ENCODE measurements around the gene TWIST2.

The TWIST2 gene

GRCh38 chr2:238886453-238887094 lies 38.7 kb downstream of the TWIST2 start:
- H3K9me3 ChIP-seq (replicated peaks in 1 of 2; ENCODE audit: control insufficient read depth in 2 of 2, insufficient read depth in 1 of 2, low read depth in 1 of 2, low read length in 2 of 2), result no peaks in the 10 kb centered on the region
- H3K27ac ChIP-seq (replicated peaks; ENCODE audit: low read length), result no peak overlapping the region
- no CpG with 5 or more reads among the region's 13 CpGs for WGBS, 2 donors (ENCODE audit: extremely low coverage in 2 of 2, insufficient read length in 2 of 2, insufficient replicate concordance in 1 of 2)
- DNase-seq (ENCODE audit: low spot score), result no peak
- H3K4me2 ChIP-seq (ENCODE audit: insufficient read depth, low read length, poor library complexity, severe bottlenecking), result no peak overlapping the region
- no peak overlapping the region for H3K18ac ChIP-seq (ENCODE audit: low read length)
- H3K23ac ChIP-seq (ENCODE audit: low read depth, low read length, poor library complexity), result no peak overlapping the region
- no peaks in the 10 kb centered on the region for H3K4me1 ChIP-seq (ENCODE audit: control insufficient read depth in 2 of 2, insufficient read depth in 1 of 2, low read depth in 1 of 2, low read length in 2 of 2)
- H3K4ac ChIP-seq (ENCODE audit: low read length), result no peak overlapping the region
- H2BK120ac ChIP-seq (ENCODE audit: low read depth, low read length), result no peak overlapping the region
- H4K8ac ChIP-seq (ENCODE audit: low read depth, low read length), result no peak overlapping the region
- H2AK5ac ChIP-seq (ENCODE audit: low read depth, low read length), result no peak overlapping the region
- no peak overlapping the region for H2BK12ac ChIP-seq (ENCODE audit: low read length)
- no peak overlapping the region for H2AFZ ChIP-seq (ENCODE audit: low read length)
- H2BK15ac ChIP-seq (ENCODE audit: low read length), result no peak overlapping the region
- no peaks in the 10 kb centered on the region for H3K79me1 ChIP-seq (ENCODE audit: low read depth, low read length)
- no peak overlapping the region for H2BK5ac ChIP-seq (ENCODE audit: low read length)
- no peak overlapping the region for H3K9ac ChIP-seq (ENCODE audit: low read depth, low read length, poor library complexity)
- H3K4me3 ChIP-seq (ENCODE audit: low read length in 2 of 2), result no peak overlapping the region
- no peak overlapping the region for H3K14ac ChIP-seq (ENCODE audit: low read length)
- H4K91ac ChIP-seq (ENCODE audit: low read depth, low read length, poor library complexity), result no peak overlapping the region
- no peaks in the 10 kb centered on the region for H3K27me3 ChIP-seq (ENCODE audit: control insufficient read depth in 3 of 3, insufficient read depth in 3 of 3, low read depth in 1 of 3, low read length in 3 of 3)
- H3K36me3 ChIP-seq (replicated peaks in 1 of 2; ENCODE audit: control insufficient read depth in 2 of 2, insufficient read depth in 2 of 2, low read length in 2 of 2), result no peaks in the 10 kb centered on the region

- Histone ChIP-seq H3K4me3 (ENCODE audit: low read length in 2 of 2) (no peak overlapping the region), H3K4me2 (ENCODE audit: insufficient read depth, low read length, poor library complexity, severe bottlenecking) (no peak overlapping the region), H3K9ac (ENCODE audit: low read depth, low read length, poor library complexity) (no peak overlapping the region), H2AK5ac (ENCODE audit: low read depth, low read length) (no peak overlapping the region), H3K27ac (replicated peaks; ENCODE audit: low read length) (no peak overlapping the region), H4K91ac (ENCODE audit: low read depth, low read length, poor library complexity) (no peak overlapping the region), H2BK12ac (ENCODE audit: low read length) (no peak overlapping the region), H2BK120ac (ENCODE audit: low read depth, low read length) (no peak overlapping the region), H3K4ac (ENCODE audit: low read length) (no peak overlapping the region), H3K36me3 (replicated peaks in 1 of 2; ENCODE audit: control insufficient read depth in 2 of 2, insufficient read depth in 2 of 2, low read length in 2 of 2) (no peaks in the 10 kb centered on the region), H2AFZ (ENCODE audit: low read length) (no peak overlapping the region), H3K23ac (ENCODE audit: low read depth, low read length, poor library complexity) (no peak overlapping the region), H3K14ac (ENCODE audit: low read length) (no peak overlapping the region), H3K27me3 (ENCODE audit: control insufficient read depth in 3 of 3, insufficient read depth in 3 of 3, low read depth in 1 of 3, low read length in 3 of 3) (no peaks in the 10 kb centered on the region), H2BK5ac (ENCODE audit: low read length) (no peak overlapping the region), H2BK15ac (ENCODE audit: low read length) (no peak overlapping the region), H3K79me1 (ENCODE audit: low read depth, low read length) (no peaks in the 10 kb centered on the region), H3K18ac (ENCODE audit: low read length) (no peak overlapping the region), H3K9me3 (replicated peaks in 1 of 2; ENCODE audit: control insufficient read depth in 2 of 2, insufficient read depth in 1 of 2, low read depth in 1 of 2, low read length in 2 of 2) (no peaks in the 10 kb centered on the region), H3K4me1 (ENCODE audit: control insufficient read depth in 2 of 2, insufficient read depth in 1 of 2, low read depth in 1 of 2, low read length in 2 of 2) (no peaks in the 10 kb centered on the region), H4K8ac (ENCODE audit: low read depth, low read length) (no peak overlapping the region)
- no CpG with 5 or more reads among the region's 10 CpGs for WGBS, 2 donors (ENCODE audit: extremely low coverage in 2 of 2, insufficient read length in 2 of 2, insufficient replicate concordance in 1 of 2)
- DNase-seq (ENCODE audit: low spot score), result no peak
Measured at GRCh38 chr2:238887616-238888015, 39.7 kb downstream of the TWIST2 start.

- Histone ChIP-seq H2BK5ac (ENCODE audit: low read length) (no peak overlapping the region), H2AFZ (ENCODE audit: low read length) (no peak overlapping the region), H3K79me1 (ENCODE audit: low read depth, low read length) (no peaks in the 10 kb centered on the region), H3K9ac (ENCODE audit: low read depth, low read length, poor library complexity) (no peak overlapping the region), H2BK15ac (ENCODE audit: low read length) (no peak overlapping the region), H3K4me2 (ENCODE audit: insufficient read depth, low read length, poor library complexity, severe bottlenecking) (no peak overlapping the region), H2BK12ac (ENCODE audit: low read length) (no peak overlapping the region), H3K27me3 (ENCODE audit: control insufficient read depth in 3 of 3, insufficient read depth in 3 of 3, low read depth in 1 of 3, low read length in 3 of 3) (no peaks in the 10 kb centered on the region), H3K4me3 (ENCODE audit: low read length in 2 of 2) (no peak overlapping the region), H3K9me3 (replicated peaks in 1 of 2; ENCODE audit: control insufficient read depth in 2 of 2, insufficient read depth in 1 of 2, low read depth in 1 of 2, low read length in 2 of 2) (no peaks in the 10 kb centered on the region), H3K18ac (ENCODE audit: low read length) (no peak overlapping the region), H3K27ac (replicated peaks; ENCODE audit: low read length) (no peak overlapping the region), H3K36me3 (replicated peaks in 1 of 2; ENCODE audit: control insufficient read depth in 2 of 2, insufficient read depth in 2 of 2, low read length in 2 of 2) (no peaks in the 10 kb centered on the region), H2BK120ac (ENCODE audit: low read depth, low read length) (no peak overlapping the region), H3K4me1 (ENCODE audit: control insufficient read depth in 2 of 2, insufficient read depth in 1 of 2, low read depth in 1 of 2, low read length in 2 of 2) (peaks cover 0 to 4% of the 10 kb centered on the region in 2 donors), H3K4ac (ENCODE audit: low read length) (no peak overlapping the region), H2AK5ac (ENCODE audit: low read depth, low read length) (no peak overlapping the region), H4K8ac (ENCODE audit: low read depth, low read length) (no peak overlapping the region), H3K14ac (ENCODE audit: low read length) (no peak overlapping the region), H4K91ac (ENCODE audit: low read depth, low read length, poor library complexity) (no peak overlapping the region), H3K23ac (ENCODE audit: low read depth, low read length, poor library complexity) (no peak overlapping the region)
- no peak for DNase-seq (ENCODE audit: low spot score)
- WGBS, 2 donors (ENCODE audit: extremely low coverage in 2 of 2, insufficient read length in 2 of 2, insufficient replicate concordance in 1 of 2), result no CpG with 5 or more reads among the region's 2 CpGs
Measured at GRCh38 chr2:238888781-238889180, 40.9 kb downstream of the TWIST2 start.

DNA sequence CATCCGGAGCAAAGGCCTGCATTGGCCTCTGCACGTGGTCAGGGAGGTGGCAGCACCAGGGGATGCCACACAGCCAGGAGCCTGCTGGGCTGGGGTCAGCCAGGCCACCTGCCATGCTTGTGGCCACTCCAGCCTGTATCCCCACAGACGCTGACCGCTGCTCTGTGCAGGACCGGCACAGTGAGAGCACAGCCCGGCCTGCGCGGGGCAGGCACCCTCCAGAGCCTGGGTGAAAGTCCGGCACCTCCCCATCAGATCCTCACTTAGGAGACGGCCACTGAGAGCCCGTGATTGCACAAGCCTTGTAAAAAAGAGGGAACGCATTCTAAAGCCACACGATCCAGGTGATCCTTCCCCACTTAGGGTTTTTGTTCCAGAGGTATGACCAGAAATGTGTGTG lies 42.2 kb downstream of the TWIST2 start:
- Histone ChIP-seq H3K23ac (ENCODE audit: low read depth, low read length, poor library complexity) (no peak overlapping the region), H4K91ac (ENCODE audit: low read depth, low read length, poor library complexity) (no peak overlapping the region), H3K27ac (replicated peaks; ENCODE audit: low read length) (no peak overlapping the region), H3K79me1 (ENCODE audit: low read depth, low read length) (no peaks in the 10 kb centered on the region), H3K14ac (ENCODE audit: low read length) (no peak overlapping the region), H3K4ac (ENCODE audit: low read length) (no peak overlapping the region), H3K4me1 (ENCODE audit: control insufficient read depth in 2 of 2, insufficient read depth in 1 of 2, low read depth in 1 of 2, low read length in 2 of 2) (peaks cover 0 to 7% of the 10 kb centered on the region in 2 donors), H3K27me3 (ENCODE audit: control insufficient read depth in 3 of 3, insufficient read depth in 3 of 3, low read depth in 1 of 3, low read length in 3 of 3) (no peaks in the 10 kb centered on the region), H2BK120ac (ENCODE audit: low read depth, low read length) (no peak overlapping the region), H3K4me3 (ENCODE audit: low read length in 2 of 2) (no peak overlapping the region), H3K9ac (ENCODE audit: low read depth, low read length, poor library complexity) (no peak overlapping the region), H3K4me2 (ENCODE audit: insufficient read depth, low read length, poor library complexity, severe bottlenecking) (no peak overlapping the region), H3K18ac (ENCODE audit: low read length) (peak overlapping the region; percentile 15), H2AK5ac (ENCODE audit: low read depth, low read length) (peak overlapping the region; percentile 57), H2BK12ac (ENCODE audit: low read length) (no peak overlapping the region), H3K9me3 (replicated peaks in 1 of 2; ENCODE audit: control insufficient read depth in 2 of 2, insufficient read depth in 1 of 2, low read depth in 1 of 2, low read length in 2 of 2) (no peaks in the 10 kb centered on the region), H2BK5ac (ENCODE audit: low read length) (peak overlapping the region; percentile 46), H2AFZ (ENCODE audit: low read length) (no peak overlapping the region), H3K36me3 (replicated peaks in 1 of 2; ENCODE audit: control insufficient read depth in 2 of 2, insufficient read depth in 2 of 2, low read length in 2 of 2) (no peaks in the 10 kb centered on the region), H4K8ac (ENCODE audit: low read depth, low read length) (no peak overlapping the region), H2BK15ac (ENCODE audit: low read length) (no peak overlapping the region)
- DNase-seq (ENCODE audit: low spot score), result no peak
- WGBS, 2 donors (ENCODE audit: extremely low coverage in 2 of 2, insufficient read length in 2 of 2, insufficient replicate concordance in 1 of 2), result no CpG with 5 or more reads among the region's 13 CpGs

Data from neuronal stem cell (in vitro differentiated cells).